Measurements from ENCODE around the gene SMARCA1.

The SMARCA1 gene

DNA sequence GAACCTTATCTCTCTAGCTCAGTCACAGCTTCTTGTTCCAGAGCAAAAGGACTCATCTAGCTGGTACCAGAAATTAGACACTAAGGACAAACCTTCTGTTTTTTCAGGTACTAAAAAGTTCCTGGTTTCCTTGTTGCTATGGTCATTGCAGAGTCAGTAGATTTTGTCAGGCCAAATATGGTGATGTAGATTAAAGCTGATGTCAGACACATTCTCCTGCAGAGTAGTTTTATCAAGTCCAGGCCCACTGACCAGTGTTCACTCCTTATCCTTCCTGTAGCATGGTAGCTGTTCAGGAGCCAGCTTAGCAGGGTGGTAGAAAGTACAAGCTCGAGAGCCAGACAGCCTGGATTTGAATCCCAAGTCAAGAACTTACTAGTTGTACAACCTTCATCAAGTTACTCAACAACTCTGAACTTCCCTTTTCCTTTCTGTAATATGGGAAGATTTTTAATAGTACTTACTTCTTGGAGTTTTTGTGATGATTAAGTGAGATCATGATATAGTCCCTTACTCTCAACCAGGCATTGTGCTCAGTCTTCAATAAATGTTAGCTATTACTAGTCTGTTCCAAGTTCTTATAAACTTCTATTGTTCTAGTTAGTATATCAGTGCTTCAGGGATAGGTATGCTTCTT lies 34.7 kb upstream of the SMARCA1 start:
- TF ChIP-seq, protein P1, sequence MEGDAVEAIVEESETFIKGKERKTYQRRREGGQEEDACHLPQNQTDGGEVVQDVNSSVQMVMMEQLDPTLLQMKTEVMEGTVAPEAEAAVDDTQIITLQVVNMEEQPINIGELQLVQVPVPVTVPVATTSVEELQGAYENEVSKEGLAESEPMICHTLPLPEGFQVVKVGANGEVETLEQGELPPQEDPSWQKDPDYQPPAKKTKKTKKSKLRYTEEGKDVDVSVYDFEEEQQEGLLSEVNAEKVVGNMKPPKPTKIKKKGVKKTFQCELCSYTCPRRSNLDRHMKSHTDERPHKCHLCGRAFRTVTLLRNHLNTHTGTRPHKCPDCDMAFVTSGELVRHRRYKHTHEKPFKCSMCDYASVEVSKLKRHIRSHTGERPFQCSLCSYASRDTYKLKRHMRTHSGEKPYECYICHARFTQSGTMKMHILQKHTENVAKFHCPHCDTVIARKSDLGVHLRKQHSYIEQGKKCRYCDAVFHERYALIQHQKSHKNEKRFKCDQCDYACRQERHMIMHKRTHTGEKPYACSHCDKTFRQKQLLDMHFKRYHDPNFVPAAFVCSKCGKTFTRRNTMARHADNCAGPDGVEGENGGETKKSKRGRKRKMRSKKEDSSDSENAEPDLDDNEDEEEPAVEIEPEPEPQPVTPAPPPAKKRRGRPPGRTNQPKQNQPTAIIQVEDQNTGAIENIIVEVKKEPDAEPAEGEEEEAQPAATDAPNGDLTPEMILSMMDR (IDR thresholded peaks at IDR 0.05) = no peak

- TF ChIP-seq, protein P1 (IDR thresholded peaks at IDR 0.05) = no peak
Measured at GRCh38 chrX:129556806-129557315, 33.6 kb upstream of the SMARCA1 start.

DNA sequence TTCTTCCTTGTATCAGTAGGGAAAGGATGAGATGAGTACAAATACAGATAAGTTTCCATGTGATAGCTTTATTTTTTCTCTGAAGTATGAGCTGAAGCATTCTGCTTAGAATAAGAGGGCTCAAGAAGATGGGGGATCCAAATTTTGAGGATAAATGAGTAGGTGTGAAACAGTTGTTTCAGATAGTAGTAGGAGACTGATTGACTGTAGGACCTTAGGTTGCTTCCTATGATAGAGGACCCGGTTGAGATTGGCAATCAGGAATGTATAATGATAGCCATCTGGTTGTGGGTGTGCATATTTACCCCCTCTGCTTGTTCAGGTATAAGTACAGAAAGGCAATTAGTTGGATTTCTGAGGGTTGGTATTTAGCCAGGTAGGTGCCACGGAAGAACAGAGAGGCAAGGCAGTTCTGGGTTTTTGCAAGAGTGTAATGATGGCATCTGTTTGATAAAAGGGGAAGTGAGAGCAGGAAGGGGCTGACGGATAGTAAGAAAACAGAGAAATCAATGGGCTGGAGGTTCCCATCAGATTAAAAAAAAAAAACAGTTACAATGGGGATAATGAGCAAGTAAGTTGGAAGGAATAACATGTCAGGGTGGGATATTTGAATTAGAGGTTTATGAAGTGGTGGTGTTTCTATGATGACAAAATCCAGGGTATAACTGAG lies 30.5 kb upstream of the SMARCA1 start:
- TF ChIP-seq, protein P1 (IDR thresholded peaks at IDR 0.05) = no peak

DNA sequence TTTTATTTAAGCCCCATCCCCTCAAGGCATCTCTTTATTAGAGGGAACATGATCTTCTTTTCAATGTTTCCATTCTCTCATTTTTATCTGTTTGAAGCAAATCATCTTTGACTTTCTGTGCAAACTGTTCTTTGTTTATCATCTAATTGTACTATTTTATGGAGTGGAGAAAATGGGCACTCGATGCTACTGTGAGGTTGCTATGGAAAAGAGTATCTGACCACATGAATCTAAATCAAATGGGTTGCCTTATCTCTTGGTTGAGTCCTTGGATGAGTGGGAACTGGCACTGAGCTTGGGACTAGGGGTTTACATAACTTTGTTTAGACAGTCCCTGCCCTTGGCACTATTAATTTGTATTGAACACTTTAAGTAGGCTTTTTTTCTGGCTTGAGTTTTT lies 25.8 kb upstream of the SMARCA1 start:
- TF ChIP-seq, protein P1 (IDR thresholded peaks at IDR 0.05) = no peak

DNA sequence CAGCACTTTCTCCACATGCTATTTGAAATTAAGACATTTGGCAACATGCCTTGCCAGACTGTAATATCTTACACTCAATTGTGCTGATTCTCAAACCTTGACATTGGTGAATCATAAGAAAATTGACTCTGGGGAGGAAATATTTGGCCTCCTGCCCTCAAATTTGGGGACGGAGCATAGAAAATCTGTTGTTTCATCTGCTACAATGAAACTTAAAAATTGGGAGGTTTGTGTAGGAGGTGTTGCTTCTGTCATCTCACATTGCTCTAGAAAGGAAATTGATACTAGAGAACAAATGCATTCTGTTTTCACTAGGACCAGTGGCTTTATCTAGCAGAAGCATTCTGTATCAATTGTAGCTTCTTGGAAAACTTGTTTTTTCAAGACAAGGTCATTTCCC lies 22.1 kb upstream of the SMARCA1 start:
- TF ChIP-seq, protein P1 (IDR thresholded peaks at IDR 0.05) = no peak

DNA sequence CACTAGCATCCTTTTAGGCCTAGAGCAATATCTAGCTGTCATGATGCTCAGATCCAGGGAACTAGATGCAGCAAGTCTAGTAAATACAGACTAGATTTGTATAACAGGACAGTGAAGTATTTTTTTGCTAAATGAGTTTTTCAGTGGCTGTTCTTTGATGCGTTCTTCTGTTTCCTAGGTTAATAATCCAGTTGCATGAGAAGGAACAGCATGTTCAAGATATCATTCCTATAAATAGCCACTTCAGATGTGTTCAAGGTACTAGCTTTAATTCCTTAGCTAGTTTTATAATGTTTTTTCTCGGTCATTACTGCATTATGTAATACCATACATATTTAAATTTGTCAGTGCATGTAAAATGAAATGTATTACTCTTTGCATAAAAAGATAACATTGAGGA lies 21.5 kb upstream of the SMARCA1 start:
- TF ChIP-seq, protein P1 (IDR thresholded peaks at IDR 0.05) = no peak

DNA sequence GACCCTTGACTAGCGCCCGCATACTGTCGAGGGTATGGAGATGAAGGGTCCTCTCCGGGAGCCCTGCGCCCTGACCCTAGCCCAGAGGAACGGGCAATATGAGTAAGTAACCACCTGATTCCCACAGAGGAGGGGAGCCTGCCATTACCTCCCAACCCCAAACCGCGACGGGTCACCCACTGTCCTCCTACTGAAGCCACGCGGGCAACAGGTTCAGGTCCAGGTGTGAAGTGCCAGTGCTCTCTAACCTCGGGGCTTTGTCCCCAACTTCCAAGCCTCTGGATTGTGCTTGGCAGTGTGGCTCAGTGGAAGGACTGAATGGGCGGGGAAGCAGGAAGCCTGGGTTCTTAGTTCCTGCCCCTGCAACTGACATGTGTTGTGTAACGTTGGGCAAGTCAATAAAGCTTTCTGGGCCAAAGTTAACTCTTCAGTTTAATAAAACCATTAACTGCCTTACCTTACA lies 17.5 kb upstream of the SMARCA1 start:
- TF ChIP-seq, protein P1 (IDR thresholded peaks at IDR 0.05) = no peak

Measured in LNCAP (cell line).